ENCODE data around the gene CALD1. TPM values are rescaled to one million over a fixed set of nuclear protein-coding genes. Genes with fewer than 3 reads are reported as not detected.

The CALD1 gene
- total RNA-seq, 1 experiment from 2014 or later = 107 TPM

DNA sequence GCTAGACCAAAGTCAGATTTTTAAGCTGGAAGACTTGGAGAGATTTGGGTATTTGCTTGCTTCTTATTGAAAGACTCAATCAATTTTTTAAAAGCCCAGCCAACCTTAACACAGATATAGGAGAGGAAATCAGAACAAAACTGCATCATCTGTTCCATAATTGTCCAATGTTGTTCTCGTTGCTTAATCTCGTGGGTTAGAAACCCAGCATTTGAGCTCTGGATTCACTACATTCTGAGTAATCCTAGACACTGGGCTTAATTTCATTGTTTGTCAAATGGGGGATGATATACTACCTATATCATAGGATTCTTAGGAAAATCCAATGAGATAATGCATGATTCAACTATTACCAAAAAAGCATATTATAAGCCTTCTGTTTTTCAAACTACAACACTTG lies 48.9 kb downstream of the CALD1 start:
- H3K27ac ChIP-seq (ENCODE audit: insufficient read length, low read depth, low read length) = no peak overlapping the region
- H3K9me3 ChIP-seq (ENCODE audit: control insufficient read depth, low read depth, low read length) = no peaks in the 10 kb centered on the region
- no peak overlapping the region for H2BK12ac ChIP-seq (ENCODE audit: insufficient read length, low read depth, low read length)
- no peak overlapping the region for H2AK5ac ChIP-seq (ENCODE audit: insufficient read length, low read length)
- H3K4me1 ChIP-seq (ENCODE audit: insufficient read depth, low read length) = no peaks in the 10 kb centered on the region
- H3K18ac ChIP-seq (ENCODE audit: insufficient read length, low read depth, low read length) = no peak overlapping the region
- H2AFZ ChIP-seq (ENCODE audit: low read length) = no peak overlapping the region
- Mint-ChIP-seq H3K27me3 (ENCODE audit: low read depth) (no peaks in the 10 kb centered on the region), H3K27ac (no peak overlapping the region), H3K4me3 (no peak overlapping the region), H3K4me1 (0 out of 4 replicates have a peak, but pooled peaks cover 0 to under 1% of the 10 kb centered on the region in 2 experiments), H3K36me3 (ENCODE audit: insufficient read depth in 1 of 3, low read depth in 3 of 3) (no peaks in the 10 kb centered on the region; a peak in 1 of 7 replicates), H3K9me3 (no peaks in the 10 kb centered on the region)
- H3K4me2 ChIP-seq (ENCODE audit: insufficient read depth, insufficient read length, low read length) = no peak overlapping the region
- H3K9ac ChIP-seq (ENCODE audit: extremely low read depth, insufficient read length, low read length) = no peak overlapping the region
- no peak overlapping the region for H4K8ac ChIP-seq (replicated peaks; ENCODE audit: insufficient read length, low read depth, low read length)
- no peak overlapping the region for H2BK20ac ChIP-seq (ENCODE audit: low read depth, low read length, poor library complexity, severe bottlenecking)
- no peak overlapping the region for H2BK120ac ChIP-seq (ENCODE audit: low read depth, low read length, poor library complexity, severe bottlenecking)
- no peak overlapping the region for H3K23ac ChIP-seq (ENCODE audit: insufficient read length, low read depth, low read length)
- H4K91ac ChIP-seq (ENCODE audit: insufficient read length, low read depth, low read length) = no peak overlapping the region
- no peak overlapping the region for H2BK5ac ChIP-seq (ENCODE audit: insufficient read length, low read length)
- no peaks in the 10 kb centered on the region for H4K20me1 ChIP-seq (ENCODE audit: control insufficient read depth, insufficient read depth, insufficient read length)
- H3T11ph ChIP-seq (ENCODE audit: low read length) = no peak overlapping the region
- H4K5ac ChIP-seq (ENCODE audit: insufficient read length, low read depth, low read length) = no peak overlapping the region
- H3K79me2 ChIP-seq (ENCODE audit: insufficient read depth, low read length) = no peaks in the 10 kb centered on the region; the same call in 1 of the 2 replicates
- H3K27me3 ChIP-seq (ENCODE audit: insufficient read depth, low read length) = no peaks in the 10 kb centered on the region
- H3K14ac ChIP-seq (ENCODE audit: insufficient read depth, low read length) = no peak overlapping the region
- H3K56ac ChIP-seq (ENCODE audit: insufficient read length, low read depth, low read length) = no peak overlapping the region
- no peak overlapping the region for H2BK15ac ChIP-seq (ENCODE audit: low read depth, low read length)
- WGBS (ENCODE audit: extremely low coverage, insufficient read length, low lambda C conversion rate) = no CpG with 5 or more reads among the region's 2 CpGs
- no peak for DNase-seq
- H3K79me1 ChIP-seq (ENCODE audit: insufficient read depth, low read depth, low read length, poor library complexity, severe bottlenecking) = no peaks in the 10 kb centered on the region
- TF ChIP-seq, protein P1, sequence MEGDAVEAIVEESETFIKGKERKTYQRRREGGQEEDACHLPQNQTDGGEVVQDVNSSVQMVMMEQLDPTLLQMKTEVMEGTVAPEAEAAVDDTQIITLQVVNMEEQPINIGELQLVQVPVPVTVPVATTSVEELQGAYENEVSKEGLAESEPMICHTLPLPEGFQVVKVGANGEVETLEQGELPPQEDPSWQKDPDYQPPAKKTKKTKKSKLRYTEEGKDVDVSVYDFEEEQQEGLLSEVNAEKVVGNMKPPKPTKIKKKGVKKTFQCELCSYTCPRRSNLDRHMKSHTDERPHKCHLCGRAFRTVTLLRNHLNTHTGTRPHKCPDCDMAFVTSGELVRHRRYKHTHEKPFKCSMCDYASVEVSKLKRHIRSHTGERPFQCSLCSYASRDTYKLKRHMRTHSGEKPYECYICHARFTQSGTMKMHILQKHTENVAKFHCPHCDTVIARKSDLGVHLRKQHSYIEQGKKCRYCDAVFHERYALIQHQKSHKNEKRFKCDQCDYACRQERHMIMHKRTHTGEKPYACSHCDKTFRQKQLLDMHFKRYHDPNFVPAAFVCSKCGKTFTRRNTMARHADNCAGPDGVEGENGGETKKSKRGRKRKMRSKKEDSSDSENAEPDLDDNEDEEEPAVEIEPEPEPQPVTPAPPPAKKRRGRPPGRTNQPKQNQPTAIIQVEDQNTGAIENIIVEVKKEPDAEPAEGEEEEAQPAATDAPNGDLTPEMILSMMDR (conservative IDR thresholded peaks at IDR 0.05) = no peak
- no peaks in the 10 kb centered on the region for H3K23me2 ChIP-seq (ENCODE audit: insufficient read length, low read depth, low read length, poor library complexity, severe bottlenecking)
- H3K4ac ChIP-seq (ENCODE audit: low read depth, low read length) = no peak overlapping the region

Measured in H9 (cell line).